ENCODE measurements around the gene PDE4B. TPM values are rescaled to one million over a fixed set of nuclear protein-coding genes. Genes with fewer than 3 reads are reported as not detected.

Gene PDE4B
- total and polyA plus RNA-seq, 7 donors: 4.1 to 191 (median 16.3) TPM

DNA sequence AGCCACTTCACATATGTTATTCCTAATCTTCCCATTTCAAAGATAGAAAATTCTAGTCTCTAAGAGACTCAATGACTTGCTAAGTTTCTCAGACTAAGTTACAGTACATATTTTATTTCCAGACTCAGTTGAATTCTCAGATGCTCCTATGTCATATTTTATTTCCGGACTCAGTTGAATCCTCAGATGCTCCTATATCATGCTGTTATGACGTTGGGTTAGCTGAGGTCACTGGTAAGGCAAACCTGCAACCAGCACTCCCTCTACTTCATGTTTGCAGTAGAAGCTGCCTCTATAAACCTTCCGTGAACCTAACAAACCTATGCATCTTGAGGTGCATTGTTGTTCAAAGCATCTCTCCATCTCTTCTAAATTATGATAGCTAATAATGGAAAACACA is 554.2 kb downstream of the PDE4B start:
- TF ChIP-seq CTCF (IDR thresholded peaks at IDR 0.05): no peak

DNA sequence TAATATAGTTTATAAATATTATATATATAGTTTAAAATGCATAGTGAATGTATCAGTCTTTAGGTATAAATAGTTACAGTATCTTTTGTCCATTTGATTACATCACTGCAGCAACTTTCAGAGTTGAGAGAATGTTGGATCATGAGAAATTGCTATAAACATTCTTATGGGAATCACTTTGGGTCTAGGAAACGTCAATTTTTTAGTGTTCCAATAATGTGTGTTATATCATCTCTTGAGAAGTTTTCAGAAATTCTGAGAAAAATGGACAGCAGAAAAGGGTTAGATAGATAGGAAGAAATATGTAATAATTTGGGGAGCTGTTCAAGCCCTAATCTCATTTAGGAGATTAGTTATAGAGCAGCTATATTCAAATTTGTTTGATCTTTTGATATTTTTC is 556.1 kb downstream of the PDE4B start:
- Histone ChIP-seq H3K27me3 (ENCODE audit: insufficient read depth in 3 of 3, low read length in 2 of 3) (no peaks in the 10 kb centered on the region), H3K4me3 (peak overlapping the region; percentile 31), H3K27ac (peak overlapping the region; percentile 73), H3K4me1 (peaks cover 99% of the 10 kb centered on the region), H3K36me3 (ENCODE audit: insufficient read depth in 1 of 2, low read depth in 1 of 2) (no peaks in the 10 kb centered on the region), H3K9me3 (no peaks in the 10 kb centered on the region)
- ATAC-seq: no peak
- no peak for DNase-seq
- no peak for TF ChIP-seq CTCF (IDR thresholded peaks at IDR 0.05)
- 17 to 30% (median 25%) methylated on average over 1 of the region's 1 CpG for WGBS, 3 donors
- intact Hi-C loops (cut with DNase I): no loop called here

More for the DNA sequence above, 554.2 kb downstream of the PDE4B start:
- peak overlapping the region; percentile 8 for H3K4me3 ChIP-seq
- no peaks in the 10 kb centered on the region for H3K36me3 ChIP-seq (ENCODE audit: insufficient read depth in 1 of 2, low read depth in 1 of 2)
- no peaks in the 10 kb centered on the region for H3K27me3 ChIP-seq (ENCODE audit: insufficient read depth in 3 of 3, low read length in 2 of 3)
- H3K9me3 ChIP-seq: no peaks in the 10 kb centered on the region
- WGBS, 3 donors: 26 to 32% (median 31%) methylated on average over 3 of the region's 3 CpGs
- H3K27ac ChIP-seq: peak overlapping the region; percentile 73
- H3K4me1 ChIP-seq: peaks cover 98% of the 10 kb centered on the region
- ATAC-seq (peak in 3 of 4 donors; percentile 58 to 64 (median 60)), DNase-seq (no peak)
- intact Hi-C loops (cut with DNase I): no loop called here

GRCh38 chr1:66349242-66349641 is 556.5 kb downstream of the PDE4B start:
- intact Hi-C loops (cut with DNase I): no loop called here
- DNase-seq (no peak), ATAC-seq (peak in 2 of 4 donors; percentile 54 to 70)
- Histone ChIP-seq H3K4me3 (peak overlapping the region; percentile 31), H3K4me1 (peaks cover 99% of the 10 kb centered on the region), H3K27me3 (ENCODE audit: insufficient read depth in 3 of 3, low read length in 2 of 3) (no peaks in the 10 kb centered on the region), H3K27ac (peak overlapping the region; percentile 73), H3K9me3 (no peaks in the 10 kb centered on the region), H3K36me3 (ENCODE audit: insufficient read depth in 1 of 2, low read depth in 1 of 2) (no peaks in the 10 kb centered on the region)
- no peak for TF ChIP-seq CTCF (IDR thresholded peaks at IDR 0.05)
- WGBS, 3 donors: 15 to 19% (median 18%) methylated on average over 3 of the region's 3 CpGs

GRCh38 chr1:66350001-66350547 is 557.4 kb downstream of the PDE4B start:
- H3K36me3 ChIP-seq (ENCODE audit: insufficient read depth in 1 of 2, low read depth in 1 of 2): no peaks in the 10 kb centered on the region
- DNase-seq (no peak), ATAC-seq (peak; percentile 24 to 37 (median 29))
- H3K4me1 ChIP-seq: peaks cover 97% of the 10 kb centered on the region
- H3K4me3 ChIP-seq: peak overlapping the region; percentile 31
- H3K9me3 ChIP-seq: no peaks in the 10 kb centered on the region
- 20 to 28% (median 23%) methylated on average over 6 of the region's 6 CpGs for WGBS, 3 donors
- no peak for TF ChIP-seq CTCF (IDR thresholded peaks at IDR 0.05)
- intact Hi-C loops (cut with DNase I): no loop called here
- peak overlapping the region; percentile 73 for H3K27ac ChIP-seq
- H3K27me3 ChIP-seq (ENCODE audit: insufficient read depth in 3 of 3, low read length in 2 of 3): no peaks in the 10 kb centered on the region

DNA sequence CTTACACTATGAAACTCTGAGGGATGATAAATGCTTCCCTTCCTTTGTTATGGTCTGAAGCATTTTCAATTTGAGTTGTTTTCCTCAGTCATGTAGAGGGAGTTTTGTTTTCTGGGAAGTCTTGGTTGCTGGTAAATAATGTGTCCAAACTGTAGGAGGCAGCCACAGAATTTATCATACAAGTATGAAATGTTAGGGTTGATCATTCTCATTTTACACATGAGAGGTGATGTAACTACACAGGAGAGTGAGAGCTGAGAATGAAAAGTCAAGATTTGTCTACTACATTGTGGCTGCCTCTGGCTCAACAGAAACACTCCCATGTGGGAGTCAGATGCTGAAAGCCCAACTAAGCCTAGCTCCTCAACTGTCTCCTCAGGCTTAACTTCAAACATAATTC is 558.8 kb downstream of the PDE4B start:
- Histone ChIP-seq H3K27me3 (ENCODE audit: insufficient read depth in 3 of 3, low read length in 2 of 3) (no peaks in the 10 kb centered on the region), H3K36me3 (ENCODE audit: insufficient read depth in 1 of 2, low read depth in 1 of 2) (peaks cover 4 to 12% of the 10 kb centered on the region in 2 donors), H3K4me1 (peaks cover 92% of the 10 kb centered on the region), H3K4me3 (peak overlapping the region; percentile 31), H3K9me3 (no peaks in the 10 kb centered on the region), H3K27ac (peak overlapping the region; percentile 73)
- TF ChIP-seq CTCF (IDR thresholded peaks at IDR 0.05): no peak
- ATAC-seq (peak; percentile 3 to 21 (median 4)), DNase-seq (no peak)
- intact Hi-C loops (cut with DNase I): no loop called here

Measured in psoas muscle (tissue), 8 donors.